ENCODE data around the gene MRPL43. TPM values are rescaled to one million over a fixed set of nuclear protein-coding genes. Genes with fewer than 3 reads are reported as not detected.

Gene MRPL43
- total RNA-seq, 1 donor from 2014 or later: 81.6 TPM

GRCh38 chr10:100995181-100995580 is 7.9 kb upstream of the MRPL43 start:
- DNase-seq (ENCODE audit: extremely low spot score, unreplicated experiment): no peak
- Mint-ChIP-seq H3K27me3 (ENCODE audit: unreplicated experiment) (no peaks in the 10 kb centered on the region), H3K27ac (ENCODE audit: unreplicated experiment) (no peak overlapping the region), H3K36me3 (ENCODE audit: unreplicated experiment) (peaks cover 14% of the 10 kb centered on the region), H3K4me1 (ENCODE audit: unreplicated experiment) (peaks cover 19% of the 10 kb centered on the region), H3K4me3 (ENCODE audit: unreplicated experiment) (no peak overlapping the region), H3K9me3 (ENCODE audit: unreplicated experiment) (no peaks in the 10 kb centered on the region)
- TF ChIP-seq, protein P1, sequence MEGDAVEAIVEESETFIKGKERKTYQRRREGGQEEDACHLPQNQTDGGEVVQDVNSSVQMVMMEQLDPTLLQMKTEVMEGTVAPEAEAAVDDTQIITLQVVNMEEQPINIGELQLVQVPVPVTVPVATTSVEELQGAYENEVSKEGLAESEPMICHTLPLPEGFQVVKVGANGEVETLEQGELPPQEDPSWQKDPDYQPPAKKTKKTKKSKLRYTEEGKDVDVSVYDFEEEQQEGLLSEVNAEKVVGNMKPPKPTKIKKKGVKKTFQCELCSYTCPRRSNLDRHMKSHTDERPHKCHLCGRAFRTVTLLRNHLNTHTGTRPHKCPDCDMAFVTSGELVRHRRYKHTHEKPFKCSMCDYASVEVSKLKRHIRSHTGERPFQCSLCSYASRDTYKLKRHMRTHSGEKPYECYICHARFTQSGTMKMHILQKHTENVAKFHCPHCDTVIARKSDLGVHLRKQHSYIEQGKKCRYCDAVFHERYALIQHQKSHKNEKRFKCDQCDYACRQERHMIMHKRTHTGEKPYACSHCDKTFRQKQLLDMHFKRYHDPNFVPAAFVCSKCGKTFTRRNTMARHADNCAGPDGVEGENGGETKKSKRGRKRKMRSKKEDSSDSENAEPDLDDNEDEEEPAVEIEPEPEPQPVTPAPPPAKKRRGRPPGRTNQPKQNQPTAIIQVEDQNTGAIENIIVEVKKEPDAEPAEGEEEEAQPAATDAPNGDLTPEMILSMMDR (IDR thresholded peaks at IDR 0.05): no peak

DNA sequence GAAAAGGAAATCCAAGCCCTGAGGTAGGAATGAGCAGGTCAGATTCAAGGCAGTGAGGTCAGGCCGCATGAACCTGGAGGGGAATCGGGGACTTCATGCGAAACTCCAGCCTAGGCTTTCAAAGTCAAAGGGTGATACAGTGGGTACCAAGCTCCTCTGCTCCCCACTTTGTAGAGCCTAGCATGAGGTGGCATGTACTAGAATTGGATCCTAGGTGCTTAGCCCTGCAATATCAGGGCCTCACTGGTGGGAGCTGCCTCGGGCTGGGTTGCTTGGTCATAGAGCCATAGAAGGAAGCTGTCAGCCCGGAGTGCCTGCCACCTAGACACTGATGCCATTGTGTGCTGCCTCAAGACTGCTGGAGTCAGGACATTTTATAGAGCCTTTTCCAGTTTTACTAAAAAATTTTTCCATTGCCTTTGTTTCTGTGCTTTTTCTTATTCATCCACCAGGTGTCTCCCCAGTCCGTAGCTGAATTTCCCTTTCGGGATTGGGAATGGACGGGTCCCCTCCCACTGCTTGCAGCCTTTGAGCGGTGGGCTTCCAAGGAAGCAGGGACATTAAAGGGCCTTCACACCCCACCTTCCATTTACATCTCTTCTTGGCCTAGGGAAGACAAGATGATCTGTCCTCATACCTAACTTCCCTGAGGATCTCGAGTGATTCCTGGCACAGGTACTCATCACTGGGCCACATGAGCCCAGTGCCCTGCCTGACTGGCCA is 6.8 kb upstream of the MRPL43 start:
- Mint-ChIP-seq H3K36me3 (ENCODE audit: unreplicated experiment) (peaks cover 14% of the 10 kb centered on the region), H3K4me3 (ENCODE audit: unreplicated experiment) (no peak overlapping the region), H3K4me1 (ENCODE audit: unreplicated experiment) (peaks cover 20% of the 10 kb centered on the region), H3K9me3 (ENCODE audit: unreplicated experiment) (no peaks in the 10 kb centered on the region), H3K27ac (ENCODE audit: unreplicated experiment) (no peak overlapping the region), H3K27me3 (ENCODE audit: unreplicated experiment) (no peaks in the 10 kb centered on the region)
- TF ChIP-seq, protein P1 (IDR thresholded peaks at IDR 0.05): peak; percentile 80
- DNase-seq (ENCODE audit: extremely low spot score, unreplicated experiment): no peak

- H3K36me3 Mint-ChIP-seq (ENCODE audit: unreplicated experiment): peaks cover 20% of the 10 kb centered on the region
- TF ChIP-seq, protein P1 (IDR thresholded peaks at IDR 0.05): no peak
- peaks cover 23% of the 10 kb centered on the region for H3K4me1 Mint-ChIP-seq (ENCODE audit: unreplicated experiment)
Observed at GRCh38 chr10:100989088-100989487, 1.8 kb upstream of the MRPL43 start.

GRCh38 chr10:100988166-100988565 is 869 bp upstream of the MRPL43 start:
- Mint-ChIP-seq H3K27ac (ENCODE audit: unreplicated experiment) (no peak overlapping the region), H3K36me3 (ENCODE audit: unreplicated experiment) (peaks cover 17% of the 10 kb centered on the region), H3K4me3 (ENCODE audit: unreplicated experiment) (peak overlapping the region; percentile 94)

More at GRCh38 chr10:100989088-100989487, 1.8 kb upstream of the MRPL43 start:
- no peak for DNase-seq (ENCODE audit: extremely low spot score, unreplicated experiment)
- Mint-ChIP-seq H3K9me3 (ENCODE audit: unreplicated experiment) (no peaks in the 10 kb centered on the region), H3K27ac (ENCODE audit: unreplicated experiment) (no peak overlapping the region), H3K27me3 (ENCODE audit: unreplicated experiment) (no peaks in the 10 kb centered on the region), H3K4me3 (ENCODE audit: unreplicated experiment) (no peak overlapping the region)

GRCh38 chr10:100987685-100988049 is 370 bp upstream of the MRPL43 start:
- Mint-ChIP-seq H3K36me3 (ENCODE audit: unreplicated experiment) (peaks cover 15% of the 10 kb centered on the region), H3K9me3 (ENCODE audit: unreplicated experiment) (no peaks in the 10 kb centered on the region), H3K4me3 (ENCODE audit: unreplicated experiment) (peak overlapping the region; percentile 94), H3K27ac (ENCODE audit: unreplicated experiment) (peak overlapping the region; percentile 79), H3K27me3 (ENCODE audit: unreplicated experiment) (no peaks in the 10 kb centered on the region), H3K4me1 (ENCODE audit: unreplicated experiment) (peaks cover 23% of the 10 kb centered on the region)
- TF ChIP-seq, protein P1 (IDR thresholded peaks at IDR 0.05): no peak
- no peak for DNase-seq (ENCODE audit: extremely low spot score, unreplicated experiment)

More at GRCh38 chr10:100988166-100988565, 869 bp upstream of the MRPL43 start:
- no peak for DNase-seq (ENCODE audit: extremely low spot score, unreplicated experiment)
- TF ChIP-seq, protein P1 (IDR thresholded peaks at IDR 0.05): no peak
- H3K4me1 Mint-ChIP-seq (ENCODE audit: unreplicated experiment): peaks cover 23% of the 10 kb centered on the region
- H3K9me3 Mint-ChIP-seq (ENCODE audit: unreplicated experiment): no peaks in the 10 kb centered on the region
- H3K27me3 Mint-ChIP-seq (ENCODE audit: unreplicated experiment): no peaks in the 10 kb centered on the region
